K562 (cell line): ENCODE measurements around the gene PKHD1. TPM values are rescaled to one million over a fixed set of nuclear protein-coding genes. Genes with fewer than 3 reads are reported as not detected.

Experiments
- ATAC-seq: fragments of 200-7000 bp; cut with Tn5 transposase; 3 replicates; pipeline ENCODE4 v1.9.1; 2020; ENCODE audit warnings: moderate library complexity
- BruUV-seq: library from RNA; stranded (reverse); fragments of 400-500 nt; replicated peaks from 2 replicates; lab custom pipeline; 2021; lab: Mats Ljungman, UMichigan
- CTCF ChIA-PET: fragments of 300-600 bp; formaldehyde crosslinking; extraction: SDS; loops from one replicate; lab custom pipeline; 2021; ENCODE audit warnings: low intra/inter-chr PET ratio; lab: Yijun Ruan, JAX
- POLR2A ChIA-PET: fragments of 300-600, 350-650 bp; sonication (Branson Sonifier 250); formaldehyde crosslinking; extraction: SDS; loops from one replicate; lab custom pipeline; 2021; ENCODE audit warnings: antibody characterized with exemption, inconsistent platforms; lab: Yijun Ruan, JAX
- DNase-seq, 4 experiments: peaks; one replicate each; pipeline versions ENCODE4 v3.0.0 to v3.0.0-alpha.2; 2011 to 2018; ENCODE audit warnings: low spot score in 3 of 4, mixed read lengths in 3 of 4; ENCODE audit errors: extremely low read depth in 1 of 4
- FAIRE-seq: peaks from 2 replicates; lab custom pipeline; 2011; peaks lifted over from hg19 to GRCh38; lab: Jason Lieb, UNC
- H2AFZ ChIP-seq: 2 replicates; pipeline ENCODE4 v1.6.0; 2011; ENCODE audit warnings: low read depth, low read length, control low read depth, inconsistent platforms
- H3K27ac ChIP-seq: fragments of 200-600 bp; 3 replicates; pipeline ENCODE4 v1.8.0; 2011; ENCODE audit warnings: low read depth, mild to moderate bottlenecking, control low read depth, inconsistent platforms, low read length, moderate library complexity, mixed read lengths; ENCODE audit errors: extremely low read depth
- H3K27me3 ChIP-seq, 2 experiments: fragments of 300-600 bp in 1 of 2; 2 replicates in 1 of 2; 3 replicates in 1 of 2; pipeline versions ENCODE4 v1.6.0 to v1.8.0; 2011; ENCODE audit warnings: inconsistent platforms in 2 of 2, low read length in 2 of 2, mild to moderate bottlenecking in 1 of 2, mixed read lengths in 1 of 2, moderate library complexity in 1 of 2; ENCODE audit not compliant: control insufficient read depth in 2 of 2, insufficient read depth in 2 of 2
- H3K36me3 ChIP-seq: fragments of 300-600 bp; 3 replicates; pipeline ENCODE4 v1.8.0; 2011; ENCODE audit warnings: mild to moderate bottlenecking, low read length, inconsistent platforms; ENCODE audit not compliant: control insufficient read depth, insufficient read depth
- H3K4me1 ChIP-seq, 2 experiments: fragments of 200-600 bp in 1 of 2; replicated peaks in 1 of 2; 2 replicates in 1 of 2; 3 replicates in 1 of 2; pipeline versions ENCODE4 v1.5.1 to v1.8.0; 2011; ENCODE audit warnings: inconsistent platforms in 2 of 2, low read length in 2 of 2, mild to moderate bottlenecking in 1 of 2, mixed read lengths in 1 of 2, moderate library complexity in 1 of 2; ENCODE audit not compliant: control insufficient read depth in 2 of 2, insufficient read depth in 2 of 2
- H3K4me2 ChIP-seq: 2 replicates; pipeline ENCODE4 v1.6.1; 2011; ENCODE audit warnings: low read length, control low read depth, inconsistent platforms, mixed read lengths; ENCODE audit not compliant: insufficient read depth
- H3K4me3 ChIP-seq: fragments of 200-600 bp; sonication (generic), shearing (Covaris generic); 2 replicates; pipeline ENCODE4 v1.5.1; 2016; ENCODE audit warnings: control low read depth, inconsistent platforms
- H3K79me2 ChIP-seq: fragments of 200-600 bp; 3 replicates; pipeline ENCODE4 v1.8.0; 2011; ENCODE audit warnings: low read length, inconsistent platforms; ENCODE audit not compliant: control insufficient read depth, insufficient read depth
- H3K9ac ChIP-seq, 2 experiments: 2 replicates each; pipeline versions ENCODE4 v1.6.0 to v1.6.1; 2011; ENCODE audit warnings: low read depth in 2 of 2, low read length in 2 of 2, control low read depth in 1 of 2, inconsistent platforms in 1 of 2, mild to moderate bottlenecking in 1 of 2, mixed read lengths in 1 of 2; ENCODE audit not compliant: insufficient read depth in 1 of 2
- H3K9me1 ChIP-seq: one replicate; pipeline ENCODE4 v1.6.0; 2011; ENCODE audit warnings: inconsistent platforms, mild to moderate bottlenecking, low read length, moderate library complexity; ENCODE audit not compliant: control insufficient read depth, insufficient read depth
- H3K9me3 ChIP-seq: replicated peaks from 2 replicates; pipeline ENCODE4 v1.5.1; 2011; ENCODE audit warnings: low read depth, low read length, inconsistent platforms; ENCODE audit not compliant: control insufficient read depth, insufficient read depth
- H4K20me1 ChIP-seq: replicated peaks from 2 replicates; pipeline ENCODE4 v1.6.1; 2011; ENCODE audit warnings: low read length, inconsistent platforms, mixed read lengths; ENCODE audit not compliant: control insufficient read depth, insufficient read depth
- GABPA ChIP-seq: fragments of 200-800 bp; sonication (Bioruptor generic); conservative IDR thresholded peaks from 2 replicates; pipeline ENCODE4 v1.6.1; 2016; ENCODE audit warnings: low read depth, missing genetic modification characterization, missing compliant biosample characterization
- HMG20B ChIP-seq: fragments of 250-450 bp; sonication (Bioruptor Pico); IDR thresholded peaks from 2 replicates; pipeline ENCODE4 v1.5.0; 2021; ENCODE audit warnings: mild to moderate bottlenecking
- MED1 ChIP-seq: sonication (generic); formaldehyde crosslinking; IDR thresholded peaks from 2 replicates; pipeline ENCODE4 v1.8.1; 2023; ENCODE audit warnings: missing genetic modification reagents, borderline replicate concordance
- PTBP1 ChIP-seq: fragments of 200-400 bp; formaldehyde crosslinking; IDR thresholded peaks from 2 replicates; pipeline ENCODE4 v1.6.1; 2017; ENCODE audit warnings: low read depth, low read length
- XRCC4 ChIP-seq: IDR thresholded peaks from one replicate; pipeline ENCODE4 v1.6.1; 2011; ENCODE audit not compliant: insufficient read depth, insufficient read length; ENCODE audit errors: extremely low read depth
- ZBTB8A ChIP-seq: fragments of 450-650 bp; IDR thresholded peaks from 2 replicates; pipeline ENCODE4 v1.6.1; 2018; ENCODE audit warnings: mild to moderate bottlenecking, moderate library complexity; ENCODE audit not compliant: partially characterized antibody
- ZNF282 ChIP-seq: sonication (generic); formaldehyde crosslinking; IDR thresholded peaks from 2 replicates; pipeline ENCODE4 v1.8.1; 2023; ENCODE audit warnings: missing genetic modification reagents
- ZNF41 ChIP-seq: fragments of 250-450 bp; sonication (Bioruptor Pico); conservative IDR thresholded peaks from 2 replicates; pipeline ENCODE4 v1.4.0; 2020; ENCODE audit warnings: mild to moderate bottlenecking
- WGBS: fragments of 100-300 bp; shearing (Covaris generic); methylation state at CpG from one replicate; pipeline ENCODE4 v1.1.6; 2016; ENCODE audit warnings: low coverage, mixed read lengths; ENCODE audit not compliant: insufficient coverage; ENCODE audit errors: missing lambda C conversion rate; 5-methylcytosine and 5-hydroxymethylcytosine counted together
- in situ Hi-C: fragments of 300-500 bp; cut with MboI; formaldehyde crosslinking; loops from 4 replicates; pipeline ENCODE4 v1.15.0; 2018; ENCODE audit warnings: inconsistent platforms, mixed read lengths
- intact Hi-C: fragments of 100-400 bp; cut with micrococcal nuclease; formaldehyde crosslinking; loops from 2 replicates; pipeline ENCODE4 v1.14.2; 2022
- polyA plus RNA-seq, 8 experiments: library from polyadenylated mRNA; depleted of rRNA in 4 of 8; stranded (reverse) in 5 of 8; unstranded in 3 of 8; fragments of >200 nt; fragmentation: Nextera tagmentation in 2 of 8; fragmentation: Illumina TruSeq in 1 of 8; extraction: Ambion mirVana in 2 of 8; extraction: Trizol in 1 of 8; gene quantifications; 2 replicates each; pipeline versions ENCODE4 v1.2.1 to v1.2.3, GENCODE V29; 2011 to 2014; ENCODE audit warnings: inconsistent platforms in 1 of 8, missing spikeins in 1 of 8
- total RNA-seq, 7 experiments: library from RNA; depleted of rRNA in 6 of 7; stranded (reverse); fragments of >200 nt in 6 of 7; fragmentation: Illumina TruSeq in 2 of 7; extraction: Trizol in 2 of 7; gene quantifications; 2 replicates each; pipeline versions ENCODE4 v1.2.1 to v1.2.3, GENCODE V29; 2011 to 2021; ENCODE audit warnings: low replicate concordance in 1 of 7
- TF ChIP-seq, protein P1 (sequence below), 2 experiments: fragments of 450-650 bp; IDR thresholded peaks; 2 replicates each; pipeline ENCODE4 v1.6.1; 2016; ENCODE audit warnings: mild to moderate bottlenecking in 2 of 2, borderline replicate concordance in 1 of 2, low read depth in 1 of 2, moderate library complexity in 1 of 2
- TF ChIP-seq, protein P2 (sequence below): fragments of 150-350 bp; conservative IDR thresholded peaks from 2 replicates; pipeline ENCODE4 v1.6.1; 2014; ENCODE audit warnings: low read length
- TF ChIP-seq, protein P3 (sequence below): fragments of 450-650 bp; IDR thresholded peaks from 2 replicates; pipeline ENCODE4 v1.6.1; 2016; ENCODE audit warnings: missing biosample characterization, missing genetic modification characterization

Gene PKHD1
- total and polyA plus RNA-seq, 9 of the 15 experiments (the other 6 are each of a cell fraction or from before 2014, with no cell fraction given), result 0.01 to 0.04 (median 0.01) TPM; not detected in 6

DNA sequence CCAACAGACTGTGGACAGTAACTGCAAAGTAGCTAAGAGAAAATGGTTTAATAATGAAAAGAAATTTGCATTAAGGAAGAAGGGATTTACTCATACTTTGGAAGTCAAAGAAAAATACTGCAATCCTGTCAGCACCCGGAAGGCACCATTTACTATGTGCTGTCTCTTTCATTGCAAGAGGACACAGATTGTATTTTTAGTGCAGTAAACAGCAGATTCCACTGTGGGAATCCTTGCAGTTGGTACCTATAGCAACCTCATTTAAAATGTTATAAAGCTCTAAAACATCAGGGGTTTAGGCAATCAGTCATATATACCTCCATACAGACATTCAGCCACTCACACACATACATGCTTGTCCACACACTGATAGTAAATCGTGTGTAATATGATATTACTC is 346.8 kb downstream of the PKHD1 start:
- WGBS, result 3% methylated on average over 2 of the region's 2 CpGs
- ChIA-PET CTCF (no interaction called here), POLR2A (no interaction called here)
- H3K9ac ChIP-seq, result no peak overlapping the region
- DNase-seq, result no peak
- no peak overlapping the region for H2AFZ ChIP-seq
- no peaks in the 10 kb centered on the region for H4K20me1 ChIP-seq
- no peaks in the 10 kb centered on the region for H3K27me3 ChIP-seq
- in situ Hi-C loops (no loop called here), intact Hi-C loops (no loop called here)
- BruUV-seq, result no TSS peak
- H3K79me2 ChIP-seq, result no peaks in the 10 kb centered on the region
- ATAC-seq, result no peak
- H3K36me3 ChIP-seq, result no peaks in the 10 kb centered on the region
- no peaks in the 10 kb centered on the region for H3K9me3 ChIP-seq
- no peak overlapping the region for H3K4me3 ChIP-seq
- no peak overlapping the region for H3K27ac ChIP-seq
- FAIRE-seq, result no peak
- H3K4me2 ChIP-seq, result no peak overlapping the region
- H3K4me1 ChIP-seq, result no peaks in the 10 kb centered on the region
- H3K9me1 ChIP-seq, result no peaks in the 10 kb centered on the region
- no peak for TF ChIP-seq ZNF282 (CRISPR knock-in tag)
- TF ChIP-seq, protein P1, sequence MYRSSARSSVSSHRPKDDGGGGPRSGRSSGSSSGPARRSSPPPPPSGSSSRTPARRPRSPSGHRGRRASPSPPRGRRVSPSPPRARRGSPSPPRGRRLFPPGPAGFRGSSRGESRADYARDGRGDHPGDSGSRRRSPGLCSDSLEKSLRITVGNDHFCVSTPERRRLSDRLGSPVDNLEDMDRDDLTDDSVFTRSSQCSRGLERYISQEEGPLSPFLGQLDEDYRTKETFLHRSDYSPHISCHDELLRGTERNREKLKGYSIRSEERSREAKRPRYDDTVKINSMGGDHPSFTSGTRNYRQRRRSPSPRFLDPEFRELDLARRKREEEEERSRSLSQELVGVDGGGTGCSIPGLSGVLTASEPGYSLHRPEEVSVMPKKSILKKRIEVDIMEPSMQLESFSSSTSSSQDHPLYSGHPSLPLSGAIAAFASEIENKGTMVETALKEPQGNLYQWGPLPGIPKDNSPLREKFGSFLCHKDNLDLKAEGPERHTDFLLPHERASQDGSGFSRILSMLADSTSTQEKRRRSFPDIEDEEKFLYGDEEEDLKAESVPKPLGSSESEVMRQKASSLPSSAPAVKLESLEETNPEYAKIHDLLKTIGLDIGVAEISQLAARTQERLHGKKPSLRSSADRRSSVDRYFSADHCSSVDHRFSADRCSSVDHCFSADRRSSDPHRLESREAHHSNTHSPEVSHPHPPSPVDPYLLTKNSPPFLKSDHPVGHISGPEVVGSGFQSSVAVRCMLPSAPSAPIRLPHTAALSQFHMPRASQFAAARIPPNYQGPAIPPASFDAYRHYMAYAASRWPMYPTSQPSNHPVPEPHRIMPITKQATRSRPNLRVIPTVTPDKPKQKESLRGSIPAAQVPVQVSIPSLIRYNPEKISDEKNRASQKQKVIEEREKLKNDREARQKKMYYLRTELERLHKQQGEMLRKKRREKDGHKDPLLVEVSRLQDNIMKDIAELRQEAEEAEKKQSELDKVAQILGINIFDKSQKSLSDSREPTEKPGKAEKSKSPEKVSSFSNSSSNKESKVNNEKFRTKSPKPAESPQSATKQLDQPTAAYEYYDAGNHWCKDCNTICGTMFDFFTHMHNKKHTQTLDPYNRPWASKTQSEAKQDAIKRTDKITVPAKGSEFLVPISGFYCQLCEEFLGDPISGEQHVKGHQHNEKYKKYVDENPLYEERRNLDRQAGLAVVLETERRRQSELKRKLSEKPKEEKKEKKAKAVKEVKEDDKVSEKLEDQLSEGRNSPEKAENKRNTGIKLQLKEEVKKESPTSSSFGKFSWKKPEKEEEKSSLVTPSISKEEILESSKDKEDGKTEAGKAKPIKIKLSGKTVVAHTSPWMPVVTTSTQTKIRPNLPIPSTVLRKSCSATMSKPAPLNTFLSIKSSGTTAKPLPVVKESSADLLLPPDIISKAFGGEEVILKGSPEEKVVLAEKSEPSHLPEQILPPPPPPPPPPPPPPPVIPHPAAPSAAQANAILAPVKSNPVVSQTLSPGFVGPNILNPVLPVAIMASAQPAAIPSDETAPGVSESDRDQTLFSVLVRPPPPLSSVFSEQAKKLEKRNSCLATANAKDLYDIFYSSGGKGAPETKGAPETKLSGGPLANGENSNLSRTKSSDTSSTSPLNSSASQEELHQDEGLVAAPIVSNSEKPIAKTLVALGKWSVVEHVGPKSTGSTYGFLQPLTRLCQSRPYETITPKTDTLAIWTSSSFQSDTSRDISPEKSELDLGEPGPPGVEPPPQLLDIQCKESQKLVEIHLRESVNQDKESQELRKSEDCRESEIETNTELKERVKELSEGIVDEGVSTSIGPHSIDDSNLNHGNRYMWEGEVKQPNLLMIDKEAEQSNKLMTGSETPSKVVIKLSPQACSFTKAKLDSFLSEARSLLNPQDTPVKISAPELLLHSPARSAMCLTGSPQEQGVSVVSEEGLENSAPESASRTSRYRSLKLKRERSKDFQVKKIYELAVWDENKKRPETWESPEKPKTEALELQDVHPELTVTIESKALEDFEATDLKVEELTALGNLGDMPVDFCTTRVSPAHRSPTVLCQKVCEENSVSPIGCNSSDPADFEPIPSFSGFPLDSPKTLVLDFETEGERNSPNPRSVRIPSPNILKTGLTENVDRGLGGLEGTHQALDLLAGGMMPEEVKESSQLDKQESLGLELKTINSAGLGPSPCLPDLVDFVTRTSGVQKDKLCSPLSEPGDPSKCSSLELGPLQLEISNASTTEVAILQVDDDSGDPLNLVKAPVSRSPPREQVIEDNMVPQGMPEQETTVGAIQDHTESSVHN (IDR thresholded peaks at IDR 0.05; ENCODE audit: borderline replicate concordance in 1 of 2, low read depth in 1 of 2), result no peak
- TF ChIP-seq HMG20B (CRISPR knock-in tag), result no peak
- no peak for TF ChIP-seq XRCC4
- no peak for TF ChIP-seq PTBP1
- TF ChIP-seq, protein P2, sequence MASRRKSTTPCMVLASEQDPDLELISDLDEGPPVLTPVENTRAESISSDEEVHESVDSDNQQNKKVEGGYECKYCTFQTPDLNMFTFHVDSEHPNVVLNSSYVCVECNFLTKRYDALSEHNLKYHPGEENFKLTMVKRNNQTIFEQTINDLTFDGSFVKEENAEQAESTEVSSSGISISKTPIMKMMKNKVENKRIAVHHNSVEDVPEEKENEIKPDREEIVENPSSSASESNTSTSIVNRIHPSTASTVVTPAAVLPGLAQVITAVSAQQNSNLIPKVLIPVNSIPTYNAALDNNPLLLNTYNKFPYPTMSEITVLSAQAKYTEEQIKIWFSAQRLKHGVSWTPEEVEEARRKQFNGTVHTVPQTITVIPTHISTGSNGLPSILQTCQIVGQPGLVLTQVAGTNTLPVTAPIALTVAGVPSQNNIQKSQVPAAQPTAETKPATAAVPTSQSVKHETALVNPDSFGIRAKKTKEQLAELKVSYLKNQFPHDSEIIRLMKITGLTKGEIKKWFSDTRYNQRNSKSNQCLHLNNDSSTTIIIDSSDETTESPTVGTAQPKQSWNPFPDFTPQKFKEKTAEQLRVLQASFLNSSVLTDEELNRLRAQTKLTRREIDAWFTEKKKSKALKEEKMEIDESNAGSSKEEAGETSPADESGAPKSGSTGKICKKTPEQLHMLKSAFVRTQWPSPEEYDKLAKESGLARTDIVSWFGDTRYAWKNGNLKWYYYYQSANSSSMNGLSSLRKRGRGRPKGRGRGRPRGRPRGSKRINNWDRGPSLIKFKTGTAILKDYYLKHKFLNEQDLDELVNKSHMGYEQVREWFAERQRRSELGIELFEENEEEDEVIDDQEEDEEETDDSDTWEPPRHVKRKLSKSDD, result no peak
- TF ChIP-seq, protein P3, sequence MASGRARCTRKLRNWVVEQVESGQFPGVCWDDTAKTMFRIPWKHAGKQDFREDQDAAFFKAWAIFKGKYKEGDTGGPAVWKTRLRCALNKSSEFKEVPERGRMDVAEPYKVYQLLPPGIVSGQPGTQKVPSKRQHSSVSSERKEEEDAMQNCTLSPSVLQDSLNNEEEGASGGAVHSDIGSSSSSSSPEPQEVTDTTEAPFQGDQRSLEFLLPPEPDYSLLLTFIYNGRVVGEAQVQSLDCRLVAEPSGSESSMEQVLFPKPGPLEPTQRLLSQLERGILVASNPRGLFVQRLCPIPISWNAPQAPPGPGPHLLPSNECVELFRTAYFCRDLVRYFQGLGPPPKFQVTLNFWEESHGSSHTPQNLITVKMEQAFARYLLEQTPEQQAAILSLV, result no peak
- no peak for TF ChIP-seq MED1 (CRISPR knock-in tag)
- no peak for TF ChIP-seq ZNF41
- TF ChIP-seq ZBTB8A, result no peak
- TF ChIP-seq GABPA (tag), result no peak
